HepG2 (cell line): Measurements from ENCODE around the gene SYPL2. TPM values are rescaled to one million over a fixed set of nuclear protein-coding genes. Genes with fewer than 3 reads are reported as not detected.
A peak's percentile ranks its signal among the peaks of the same experiment; 100 is the strongest.

Experiments used
- ATAC-seq: fragments of 200-7000 bp; cut with Tn5 transposase; 3 replicates; pipeline ENCODE4 v1.9.1; 2020; ENCODE audit warnings: mild to moderate bottlenecking, moderate library complexity
- BruUV-seq: library from RNA; stranded (reverse); fragments of 400-500 nt; replicated peaks from 2 replicates; lab custom pipeline; 2021; lab: Mats Ljungman, UMichigan
- CTCF ChIA-PET: fragments of 300-600 bp; formaldehyde crosslinking; extraction: SDS; loops from one replicate; lab custom pipeline; 2021; ENCODE audit warnings: low total read pairs, inconsistent platforms, low intra/inter-chr PET ratio; lab: Yijun Ruan, JAX
- POLR2A ChIA-PET: fragments of 350-600 bp; sonication (Branson Sonifier 250); formaldehyde crosslinking; loops from one replicate; lab custom pipeline; 2020; ENCODE audit warnings: antibody characterized with exemption, inconsistent platforms; lab: Yijun Ruan, JAX
- DNase-seq: peaks from one replicate; pipeline ENCODE4 v3.0.0-alpha.2; 2015; ENCODE audit warnings: low spot score
- FAIRE-seq: peaks from 3 replicates; lab custom pipeline; 2011; peaks lifted over from hg19 to GRCh38; lab: Jason Lieb, UNC
- H2AFZ ChIP-seq: one replicate; pipeline ENCODE4 v1.6.1; 2011; ENCODE audit warnings: low read length, inconsistent platforms
- H3K27ac ChIP-seq: fragments of 300-600 bp; 3 replicates; pipeline ENCODE4 v1.8.0; 2011; ENCODE audit warnings: mixed run types, mild to moderate bottlenecking, mixed read lengths, low read length, inconsistent platforms; ENCODE audit not compliant: insufficient read depth; ENCODE audit errors: extremely low read length
- H3K27me3 ChIP-seq, 2 experiments: fragments of 200-600 bp in 1 of 2; 2 replicates in 1 of 2; 3 replicates in 1 of 2; pipeline versions ENCODE4 v1.6.0 to v1.8.0; 2011; ENCODE audit warnings: low read length in 2 of 2, mild to moderate bottlenecking in 2 of 2, moderate library complexity in 2 of 2, inconsistent platforms in 1 of 2; ENCODE audit not compliant: insufficient read depth in 2 of 2, control insufficient read depth in 1 of 2
- H3K36me3 ChIP-seq, 2 experiments: fragments of 200-600 bp in 1 of 2; replicated peaks in 1 of 2; 2 replicates in 1 of 2; 3 replicates in 1 of 2; pipeline versions ENCODE4 v1.5.1 to v1.8.0; 2011; ENCODE audit warnings: low read length in 2 of 2, inconsistent platforms in 1 of 2; ENCODE audit not compliant: insufficient read depth in 2 of 2, control insufficient read depth in 1 of 2
- H3K4me1 ChIP-seq: 2 replicates; pipeline ENCODE4 v1.5.1; 2012; ENCODE audit warnings: low read length, inconsistent platforms; ENCODE audit not compliant: insufficient read depth
- H3K4me2 ChIP-seq: 2 replicates; pipeline ENCODE4 v1.6.0; 2011; ENCODE audit warnings: low read depth, low read length, inconsistent platforms
- H3K4me3 ChIP-seq, 3 experiments: fragments of 200-600 bp in 1 of 3; sonication (generic), shearing (Covaris generic) in 1 of 3; replicated peaks in 1 of 3; 2 replicates each; pipeline ENCODE4 v1.5.1; 2011 to 2016; ENCODE audit warnings: low read length in 3 of 3, inconsistent platforms in 2 of 3, low read depth in 2 of 3, mild to moderate bottlenecking in 2 of 3, control low read depth in 1 of 3, mixed read lengths in 1 of 3; ENCODE audit not compliant: insufficient read depth in 1 of 3
- H3K79me2 ChIP-seq: one replicate; pipeline ENCODE4 v1.6.1; 2011; ENCODE audit warnings: low read length, inconsistent platforms; ENCODE audit not compliant: insufficient read depth
- H3K9ac ChIP-seq: 2 replicates; pipeline ENCODE4 v1.6.0; 2011; ENCODE audit warnings: mild to moderate bottlenecking, low read depth, low read length, inconsistent platforms; ENCODE audit not compliant: insufficient read depth
- H3K9me3 ChIP-seq: 2 replicates; pipeline ENCODE4 v1.5.1; 2012; ENCODE audit warnings: mild to moderate bottlenecking, low read length
- H4K20me1 ChIP-seq: 2 replicates; pipeline ENCODE4 v1.6.0; 2011; ENCODE audit warnings: inconsistent platforms, mild to moderate bottlenecking, low read length, moderate library complexity; ENCODE audit not compliant: insufficient read depth
- CBX5 ChIP-seq: sonication (generic); formaldehyde crosslinking; IDR thresholded peaks from 2 replicates; pipeline ENCODE4 v1.4.0; 2020; ENCODE audit warnings: missing genetic modification reagents, borderline replicate concordance
- GATAD2A ChIP-seq: IDR thresholded peaks from 2 replicates; pipeline ENCODE4 v1.6.1; 2016
- MTA3 ChIP-seq: sonication (generic); formaldehyde crosslinking; IDR thresholded peaks from 2 replicates; pipeline ENCODE4 v1.4.0; 2020; ENCODE audit warnings: missing genetic modification reagents
- RORA ChIP-seq: sonication (generic); formaldehyde crosslinking; IDR thresholded peaks from 2 replicates; pipeline ENCODE4 v1.5.0; 2020; ENCODE audit warnings: mild to moderate bottlenecking, missing genetic modification reagents, moderate library complexity
- SIX4 ChIP-seq: sonication (generic); formaldehyde crosslinking; IDR thresholded peaks from 2 replicates; pipeline ENCODE4 v1.4.0; 2020; ENCODE audit warnings: missing genetic modification reagents
- SRY ChIP-seq: sonication (generic); formaldehyde crosslinking; IDR thresholded peaks from 2 replicates; pipeline ENCODE4 v1.8.0; 2022; ENCODE audit warnings: mild to moderate bottlenecking, missing genetic modification reagents
- ZNF274 ChIP-seq: sonication (generic); formaldehyde crosslinking; IDR thresholded peaks from 2 replicates; pipeline ENCODE4 v1.5.1; 2020; ENCODE audit warnings: mild to moderate bottlenecking, missing genetic modification reagents
- ZNF432 ChIP-seq: sonication (generic); formaldehyde crosslinking; IDR thresholded peaks from 2 replicates; pipeline ENCODE4 v1.5.0; 2020; ENCODE audit warnings: missing genetic modification reagents, mild to moderate bottlenecking, borderline replicate concordance
- ZNF503 ChIP-seq: sonication (generic); formaldehyde crosslinking; IDR thresholded peaks from 2 replicates; pipeline ENCODE4 v1.4.0; 2020; ENCODE audit warnings: missing genetic modification reagents
- ZNF687 ChIP-seq: sonication (generic); formaldehyde crosslinking; IDR thresholded peaks from 2 replicates; pipeline ENCODE4 v1.5.1; 2020; ENCODE audit warnings: mild to moderate bottlenecking, missing genetic modification reagents, moderate library complexity
- ZNF713 ChIP-seq: sonication (generic); formaldehyde crosslinking; IDR thresholded peaks from 2 replicates; pipeline ENCODE4 v1.4.0; 2020; ENCODE audit warnings: mild to moderate bottlenecking, missing genetic modification reagents
- WGBS: methylation state at CpG from one replicate; pipeline ENCODE4 v1.1.6; 2017; ENCODE audit warnings: low lambda C conversion rate; 5-methylcytosine and 5-hydroxymethylcytosine counted together
- in situ Hi-C: cut with HindIII; loops from 2 replicates; pipeline ENCODE4 v1.10.0; 2017; ENCODE audit warnings: low pct_unique_long_range_greater_than_20kb; ENCODE audit not compliant: extremely low pct_ligation_motif_present
- intact Hi-C: fragments of 100-400 bp; cut with micrococcal nuclease; formaldehyde crosslinking; loops from one replicate; pipeline ENCODE4 v1.10.0; 2022; ENCODE audit not compliant: unreplicated experiment
- polyA plus RNA-seq, 8 experiments: library from polyadenylated mRNA; depleted of rRNA in 3 of 8; stranded (reverse) in 7 of 8; unstranded in 1 of 8; fragments of >200 nt; fragmentation: Illumina TruSeq in 4 of 8; extraction: Trizol in 4 of 8; gene quantifications; 2 replicates each; pipeline versions ENCODE4 v1.2.1 to v1.2.3, GENCODE V29; 2011 to 2016; ENCODE audit warnings: low read depth in 4 of 8, missing spikeins in 1 of 8, mixed read lengths in 1 of 8; ENCODE audit not compliant: insufficient read depth in 1 of 8
- total RNA-seq, 5 experiments: library from RNA; depleted of rRNA; stranded (reverse); fragments of >200 nt; fragmentation: Illumina TruSeq; extraction: Trizol; gene quantifications; 2 replicates each; pipeline ENCODE4 v1.2.3, GENCODE V29; 2016; ENCODE audit warnings: low read depth in 1 of 5

SYPL2 gene
- total and polyA plus RNA-seq, 2 of the 13 experiments (the other 11 are each of a cell fraction or from before 2014, with no cell fraction given) = 0.17 to 0.24 TPM

- TF ChIP-seq ZNF687 (CRISPR knock-in tag) = no peak
- TF ChIP-seq ZNF503 = peak; percentile 81
- no peak for TF ChIP-seq RORA (CRISPR knock-in tag)
- no peak for TF ChIP-seq CBX5 (CRISPR knock-in tag)
Observed at GRCh38 chr1:109441069-109441468, 25.3 kb upstream of the SYPL2 start (continued).

- no peak for TF ChIP-seq MTA3 (CRISPR knock-in tag)
- no peak for TF ChIP-seq ZNF274 (CRISPR knock-in tag)
- no peak for TF ChIP-seq SRY (CRISPR knock-in tag)
- no peak for TF ChIP-seq GATAD2A (CRISPR knock-in tag)
- no peak for TF ChIP-seq ZNF713 (CRISPR knock-in tag)
- TF ChIP-seq SIX4 (CRISPR knock-in tag) = no peak
- no peak for TF ChIP-seq ZNF432
- H3K4me2 ChIP-seq = no peak overlapping the region
- in situ Hi-C loops = no loop called here
- H3K79me2 ChIP-seq = no peaks in the 10 kb centered on the region
- ChIA-PET POLR2A (no interaction called here), CTCF (no interaction called here)
- no peak overlapping the region for H3K4me3 ChIP-seq
- BruUV-seq = no TSS peak
- FAIRE-seq (no peak), DNase-seq (no peak), ATAC-seq (no peak)
- no peaks in the 10 kb centered on the region for H4K20me1 ChIP-seq
- H3K9me3 ChIP-seq = no peaks in the 10 kb centered on the region
- H2AFZ ChIP-seq = no peak overlapping the region
- H3K9ac ChIP-seq = no peak overlapping the region
- no peak overlapping the region for H3K27ac ChIP-seq
- H3K27me3 ChIP-seq = peaks cover 1 to 44% of the 10 kb centered on the region in 2 experiments; a peak in 3 of 5 replicates
- peaks cover 31% of the 10 kb centered on the region for H3K4me1 ChIP-seq
- 24% methylated on average over 2 of the region's 2 CpGs for WGBS
- H3K36me3 ChIP-seq = no peaks in the 10 kb centered on the region
- intact Hi-C loops = no loop called here
Observed at GRCh38 chr1:109443476-109443875, 22.9 kb upstream of the SYPL2 start.
